A549 (cell line): ENCODE results near the gene COL5A1. TPM values are rescaled to one million over a fixed set of nuclear protein-coding genes. Genes with fewer than 3 reads are reported as not detected.

ENCODE experiments used
- ATAC-seq, 2 experiments: fragments of 200-7000 bp in 1 of 2; fragments of >200 bp in 1 of 2; cut with Nextera tagmentation in 1 of 2; cut with Tn5 transposase in 1 of 2; 3 replicates each; pipeline versions ENCODE4 v1.8.0 to v1.9.1; 2018 to 2020; ENCODE audit warnings: mild to moderate bottlenecking in 1 of 2, moderate library complexity in 1 of 2
- CTCF ChIA-PET: fragments of 300-600 bp; sonication (Branson Sonifier 250); formaldehyde crosslinking; extraction: SDS; loops from one replicate; lab custom pipeline; 2021; ENCODE audit warnings: antibody characterized with exemption, inconsistent platforms; lab: Yijun Ruan, JAX
- POLR2A ChIA-PET: fragments of 350-600 bp; formaldehyde crosslinking; extraction: SDS; loops from one replicate; lab custom pipeline; 2021; ENCODE audit warnings: antibody characterized with exemption, inconsistent platforms; lab: Yijun Ruan, JAX
- DNase-seq, 2 experiments: peaks; one replicate each; pipeline versions ENCODE4 v3.0.0 to v3.0.0-alpha.2; 2011 to 2016; ENCODE audit warnings: low read depth in 1 of 2, low spot score in 1 of 2
- FAIRE-seq: peaks from 2 replicates; lab custom pipeline; 2011; peaks lifted over from hg19 to GRCh38; lab: Jason Lieb, UNC
- H3K27ac ChIP-seq, 2 experiments: fragments of >200 bp; sonication (Bioruptor Twin); formaldehyde crosslinking; 3 replicates each; pipeline ENCODE4 v1.5.1; 2016 to 2017
- H3K4me1 ChIP-seq: fragments of >200 bp; sonication (Bioruptor Twin); formaldehyde crosslinking; 3 replicates; pipeline ENCODE4 v1.6.1; 2016
- H3K4me2 ChIP-seq: fragments of >200 bp; sonication (Bioruptor Twin); formaldehyde crosslinking; 3 replicates; pipeline ENCODE4 v1.6.1; 2016
- H3K4me3 ChIP-seq: fragments of >200 bp; sonication (Bioruptor Twin); formaldehyde crosslinking; 3 replicates; pipeline ENCODE4 v1.5.1; 2016
- H3K9me3 ChIP-seq: fragments of >200 bp; sonication (Bioruptor Twin); formaldehyde crosslinking; 3 replicates; pipeline ENCODE4 v1.6.1; 2016
- BCL3 ChIP-seq: fragments of >200 bp; sonication (Bioruptor Twin); formaldehyde crosslinking; IDR thresholded peaks from 3 replicates; pipeline ENCODE4 v1.6.1; 2016
- CHD2 ChIP-seq: fragments of 150-350 bp; IDR thresholded peaks from 2 replicates; pipeline ENCODE4 v1.6.1; 2014; ENCODE audit warnings: low read length; ENCODE audit not compliant: partially characterized antibody
- CHD4 ChIP-seq: fragments of 200-600 bp; sonication (generic); IDR thresholded peaks from 2 replicates; pipeline ENCODE4 v1.6.1; 2016; ENCODE audit warnings: antibody characterized with exemption, mild to moderate bottlenecking, borderline replicate concordance
- CTCF ChIP-seq: fragments of >200 bp; sonication (Bioruptor Twin); formaldehyde crosslinking; IDR thresholded peaks from 3 replicates; pipeline ENCODE4 v1.5.1; 2016
- EHF ChIP-seq: fragments of 250-450 bp; sonication (Bioruptor Pico); IDR thresholded peaks from 2 replicates; pipeline ENCODE4 v1.5.0; 2020; ENCODE audit warnings: mild to moderate bottlenecking
- EHMT2 ChIP-seq: fragments of 200-600 bp; sonication (generic); IDR thresholded peaks from 2 replicates; pipeline ENCODE4 v1.6.1; 2016; ENCODE audit warnings: antibody characterized with exemption, low read depth, mild to moderate bottlenecking, moderate library complexity
- ELK1 ChIP-seq: fragments of 150-350 bp; IDR thresholded peaks from 2 replicates; pipeline ENCODE4 v1.6.1; 2014; ENCODE audit warnings: low read depth, mild to moderate bottlenecking, low read length
- FOXS1 ChIP-seq: fragments of 250-450 bp; sonication (Bioruptor Pico); IDR thresholded peaks from 2 replicates; pipeline ENCODE4 v1.5.0; 2020; ENCODE audit warnings: mild to moderate bottlenecking, moderate library complexity
- HDAC2 ChIP-seq: fragments of 200-600 bp; sonication (generic); IDR thresholded peaks from 2 replicates; pipeline ENCODE4 v1.6.1; 2016
- HEYL ChIP-seq: fragments of 250-450 bp; sonication (Bioruptor Pico); IDR thresholded peaks from 2 replicates; pipeline ENCODE4 v1.8.0; 2021; ENCODE audit warnings: mild to moderate bottlenecking, moderate library complexity
- JUN ChIP-seq, 2 experiments: fragments of >200 bp; sonication (Bioruptor Twin); formaldehyde crosslinking; IDR thresholded peaks; 2 replicates in 1 of 2; 3 replicates in 1 of 2; pipeline ENCODE4 v1.6.1; 2016 to 2017
- KDM1A ChIP-seq: fragments of 200-600 bp; sonication (generic); IDR thresholded peaks from 2 replicates; pipeline ENCODE4 v1.6.1; 2016; ENCODE audit warnings: low read depth, mild to moderate bottlenecking
- MAZ ChIP-seq: fragments of 150-350 bp; IDR thresholded peaks from 2 replicates; pipeline ENCODE4 v1.6.1; 2014; ENCODE audit warnings: antibody characterized with exemption, low read depth, low read length, borderline replicate concordance
- MYC ChIP-seq: IDR thresholded peaks from 2 replicates; pipeline ENCODE4 v1.6.1; 2012; ENCODE audit warnings: mild to moderate bottlenecking, inconsistent platforms, low read length, improper control_type of control experiment, borderline replicate concordance
- NR3C1 ChIP-seq: fragments of >200 bp; sonication (Bioruptor Twin); formaldehyde crosslinking; IDR thresholded peaks from 3 replicates; pipeline ENCODE4 v1.6.1; 2017
- PBX3 ChIP-seq: IDR thresholded peaks from 2 replicates; pipeline ENCODE4 v1.6.1; 2012
- POLR2AphosphoS2 ChIP-seq: conservative IDR thresholded peaks from 2 replicates; pipeline ENCODE4 v1.6.1; 2012; ENCODE audit warnings: low read length, improper control_type of control experiment, inconsistent platforms
- REST ChIP-seq: fragments of 200-600 bp; sonication (generic); IDR thresholded peaks from 2 replicates; pipeline ENCODE4 v1.6.1; 2016; ENCODE audit warnings: antibody characterized with exemption, mild to moderate bottlenecking, moderate library complexity
- ZFP36 ChIP-seq: fragments of 450-650 bp; IDR thresholded peaks from 2 replicates; pipeline ENCODE4 v1.6.1; 2014; ENCODE audit warnings: borderline replicate concordance; ENCODE audit not compliant: partially characterized antibody
- ZNF302 ChIP-seq: fragments of 250-450 bp; sonication (Bioruptor Pico); IDR thresholded peaks from 2 replicates; pipeline ENCODE4 v1.9.0; 2021; ENCODE audit warnings: inconsistent platforms, mild to moderate bottlenecking, moderate library complexity
- WGBS: methylation state at CpG from one replicate; pipeline ENCODE4 v1.1.6; 2017; ENCODE audit errors: missing lambda C conversion rate; 5-methylcytosine and 5-hydroxymethylcytosine counted together
- polyA plus RNA-seq, 4 experiments: library from polyadenylated mRNA; depleted of rRNA in 3 of 4; stranded (reverse); fragments of >200 nt; fragmentation: RNase III in 1 of 4; extraction: RNeasy Plus Mini Kit Qiagen cat#74134 plus additional on column Dnase treatment in 1 of 4; gene quantifications; 2 replicates in 3 of 4; 3 replicates in 1 of 4; pipeline ENCODE4 v1.2.3, GENCODE V29; 2011 to 2017

Gene COL5A1
- polyA plus RNA-seq, 2 of the 4 experiments (the other 2 are of a cell fraction): 16.1 to 67.5 TPM

GRCh38 chr9:134662143-134662876 is 20.7 kb downstream of the COL5A1 start:
- DNase-seq: no peak
- peaks cover 20% of the 10 kb centered on the region for H3K4me1 ChIP-seq
- FAIRE-seq: no peak
- H3K4me3 ChIP-seq: no peak overlapping the region
- ChIA-PET CTCF (interaction anchor here (0.7 to 3.0 kb wide), 3 partner anchors 27 to 491 kb away, joined by 3 to 21 read pairs (median 3); no protein-coding TSS in a partner anchor), POLR2A (no interaction called here)
- no peak overlapping the region for H3K4me2 ChIP-seq
- TF ChIP-seq KDM1A (no peak), ELK1 (no peak), MAZ (no peak), JUN (IDR thresholded peaks at IDR 0.05) (no peak), HEYL (CRISPR knock-in tag) (no peak), PBX3 (no peak), NR3C1 (no peak), REST (no peak), MYC (no peak)
- H3K27ac ChIP-seq: peak overlapping the region in 1 of 2 experiments; percentile 63; a peak in 2 of 6 replicates
- peaks cover 9% of the 10 kb centered on the region for H3K9me3 ChIP-seq
- WGBS: 84% methylated on average over 16 of the region's 17 CpGs
- ATAC-seq: peak in 1 of 2 experiments; percentile 47; a peak in 1 of 6 replicates

GRCh38 chr9:134663084-134663483 is 21.5 kb downstream of the COL5A1 start:
- no peak overlapping the region for H3K4me3 ChIP-seq
- no peak for DNase-seq
- WGBS: 77% methylated on average over 10 of the region's 10 CpGs
- ChIA-PET CTCF (interaction anchor here (1.1 to 2.6 kb wide), 2 partner anchors 9 to 214 kb away, joined by 4 to 17 read pairs; no protein-coding TSS in a partner anchor), POLR2A (no interaction called here)
- peak overlapping the region in 1 of 2 experiments; percentile 63; a peak in 2 of 6 replicates for H3K27ac ChIP-seq
- no peak for TF ChIP-seq HDAC2
- TF ChIP-seq POLR2AphosphoS2: no peak
- no peak for TF ChIP-seq HEYL (CRISPR knock-in tag)
- TF ChIP-seq CHD2: no peak
- TF ChIP-seq ZFP36: no peak
- no peak for TF ChIP-seq ZNF302
- no peak for TF ChIP-seq CHD4
- TF ChIP-seq FOXS1 (CRISPR knock-in tag): no peak
- TF ChIP-seq EHF (CRISPR knock-in tag): no peak
- no peak for TF ChIP-seq CTCF
- no peak for TF ChIP-seq KDM1A
- TF ChIP-seq EHMT2: no peak
- TF ChIP-seq BCL3: no peak
- TF ChIP-seq MAZ: no peak
- H3K9me3 ChIP-seq: peaks cover 9% of the 10 kb centered on the region
- peaks cover 20% of the 10 kb centered on the region for H3K4me1 ChIP-seq
- no peak for ATAC-seq
- no peak overlapping the region for H3K4me2 ChIP-seq
- no peak for FAIRE-seq
